A549 (cell line): ENCODE measurements around the gene SAPCD1. TPM values are rescaled to one million over a fixed set of nuclear protein-coding genes. Genes with fewer than 3 reads are reported as not detected.

ENCODE experiments used
- ATAC-seq, 2 experiments: fragments of 200-7000 bp in 1 of 2; fragments of >200 bp in 1 of 2; cut with Nextera tagmentation in 1 of 2; cut with Tn5 transposase in 1 of 2; 3 replicates each; pipeline versions ENCODE4 v1.8.0 to v1.9.1; 2018 to 2020; ENCODE audit warnings: mild to moderate bottlenecking in 1 of 2, moderate library complexity in 1 of 2
- CTCF ChIA-PET: fragments of 300-600 bp; sonication (Branson Sonifier 250); formaldehyde crosslinking; extraction: SDS; loops from one replicate; lab custom pipeline; 2021; ENCODE audit warnings: antibody characterized with exemption, inconsistent platforms; lab: Yijun Ruan, JAX
- POLR2A ChIA-PET: fragments of 350-600 bp; formaldehyde crosslinking; extraction: SDS; loops from one replicate; lab custom pipeline; 2021; ENCODE audit warnings: antibody characterized with exemption, inconsistent platforms; lab: Yijun Ruan, JAX
- DNase-seq, 2 experiments: peaks; one replicate each; pipeline versions ENCODE4 v3.0.0 to v3.0.0-alpha.2; 2011 to 2016; ENCODE audit warnings: low read depth in 1 of 2, low spot score in 1 of 2
- FAIRE-seq: peaks from 2 replicates; lab custom pipeline; 2011; peaks lifted over from hg19 to GRCh38; lab: Jason Lieb, UNC
- H3K27ac ChIP-seq, 2 experiments: fragments of >200 bp; sonication (Bioruptor Twin); formaldehyde crosslinking; 3 replicates each; pipeline ENCODE4 v1.5.1; 2016 to 2017
- H3K4me1 ChIP-seq: fragments of >200 bp; sonication (Bioruptor Twin); formaldehyde crosslinking; 3 replicates; pipeline ENCODE4 v1.6.1; 2016
- H3K4me2 ChIP-seq: fragments of >200 bp; sonication (Bioruptor Twin); formaldehyde crosslinking; 3 replicates; pipeline ENCODE4 v1.6.1; 2016
- H3K4me3 ChIP-seq: fragments of >200 bp; sonication (Bioruptor Twin); formaldehyde crosslinking; 3 replicates; pipeline ENCODE4 v1.5.1; 2016
- H3K9me3 ChIP-seq: fragments of >200 bp; sonication (Bioruptor Twin); formaldehyde crosslinking; 3 replicates; pipeline ENCODE4 v1.6.1; 2016
- EP300 ChIP-seq, 2 experiments: fragments of >200 bp; sonication (Bioruptor Twin); formaldehyde crosslinking; IDR thresholded peaks; 2 replicates in 1 of 2; 3 replicates in 1 of 2; pipeline ENCODE4 v1.6.1; 2016 to 2017
- ESRRA ChIP-seq: fragments of 150-350 bp; IDR thresholded peaks from 2 replicates; pipeline ENCODE4 v1.6.1; 2014; ENCODE audit warnings: mild to moderate bottlenecking, low read length, borderline replicate concordance
- FOSL2 ChIP-seq, 2 experiments: fragments of 450-650 bp in 1 of 2; fragments of >200 bp in 1 of 2; sonication (Bioruptor Twin) in 1 of 2; formaldehyde crosslinking; IDR thresholded peaks; 2 replicates each; pipeline versions ENCODE4 v1.5.0 to v1.6.1; 2016 to 2020; ENCODE audit warnings: mild to moderate bottlenecking in 1 of 2, moderate library complexity in 1 of 2
- FOXS1 ChIP-seq: fragments of 250-450 bp; sonication (Bioruptor Pico); IDR thresholded peaks from 2 replicates; pipeline ENCODE4 v1.5.0; 2020; ENCODE audit warnings: mild to moderate bottlenecking, moderate library complexity
- GATA3 ChIP-seq: IDR thresholded peaks from 2 replicates; pipeline ENCODE4 v1.6.1; 2012; ENCODE audit warnings: borderline replicate concordance
- HOXA7 ChIP-seq: fragments of 250-450 bp; sonication (Bioruptor Pico); IDR thresholded peaks from 2 replicates; pipeline ENCODE4 v1.5.0; 2020; ENCODE audit warnings: mild to moderate bottlenecking, moderate library complexity
- HOXB13 ChIP-seq: fragments of 250-450 bp; sonication (Bioruptor Pico); IDR thresholded peaks from 2 replicates; pipeline ENCODE4 v1.5.0; 2020; ENCODE audit warnings: low read depth, mild to moderate bottlenecking, moderate library complexity
- HOXB5 ChIP-seq: fragments of 250-450 bp; sonication (Bioruptor Pico); IDR thresholded peaks from 2 replicates; pipeline ENCODE4 v1.5.0; 2020; ENCODE audit warnings: mild to moderate bottlenecking, moderate library complexity
- JUNB ChIP-seq: fragments of >200 bp; sonication (Bioruptor Twin); formaldehyde crosslinking; IDR thresholded peaks from 2 replicates; pipeline ENCODE4 v1.6.1; 2016
- KDM1A ChIP-seq: fragments of 200-600 bp; sonication (generic); IDR thresholded peaks from 2 replicates; pipeline ENCODE4 v1.6.1; 2016; ENCODE audit warnings: low read depth, mild to moderate bottlenecking
- KDM5A ChIP-seq: fragments of 200-600 bp; sonication (generic); IDR thresholded peaks from 2 replicates; pipeline ENCODE4 v1.6.1; 2016; ENCODE audit warnings: antibody characterized with exemption, mild to moderate bottlenecking
- MAFK ChIP-seq: fragments of 450-650 bp; IDR thresholded peaks from 2 replicates; pipeline ENCODE4 v1.6.1; 2014; ENCODE audit not compliant: partially characterized antibody
- POLR2AphosphoS2 ChIP-seq: conservative IDR thresholded peaks from 2 replicates; pipeline ENCODE4 v1.6.1; 2012; ENCODE audit warnings: low read length, improper control_type of control experiment, inconsistent platforms
- RAD21 ChIP-seq, 2 experiments: fragments of >200 bp in 1 of 2; sonication (Bioruptor Twin) in 1 of 2; formaldehyde crosslinking in 1 of 2; IDR thresholded peaks in 1 of 2; conservative IDR thresholded peaks in 1 of 2; 2 replicates in 1 of 2; 3 replicates in 1 of 2; pipeline ENCODE4 v1.6.1; 2012 to 2018; ENCODE audit warnings: inconsistent platforms in 1 of 2
- RFX5 ChIP-seq: fragments of 450-650 bp; IDR thresholded peaks from 2 replicates; pipeline ENCODE4 v1.7.1; 2014; ENCODE audit warnings: antibody characterized with exemption, mild to moderate bottlenecking, moderate library complexity
- SREBF2 ChIP-seq: fragments of 450-650 bp; IDR thresholded peaks from 2 replicates; pipeline ENCODE4 v1.6.1; 2014; ENCODE audit warnings: mild to moderate bottlenecking, moderate library complexity
- TP53 ChIP-seq: fragments of 250-450 bp; sonication (Bioruptor Pico); IDR thresholded peaks from 2 replicates; pipeline ENCODE4 v1.5.0; 2021; ENCODE audit warnings: mild to moderate bottlenecking, moderate library complexity
- ZFP36 ChIP-seq: fragments of 450-650 bp; IDR thresholded peaks from 2 replicates; pipeline ENCODE4 v1.6.1; 2014; ENCODE audit warnings: borderline replicate concordance; ENCODE audit not compliant: partially characterized antibody
- WGBS: methylation state at CpG from one replicate; pipeline ENCODE4 v1.1.6; 2017; ENCODE audit errors: missing lambda C conversion rate; 5-methylcytosine and 5-hydroxymethylcytosine counted together
- polyA plus RNA-seq, 4 experiments: library from polyadenylated mRNA; depleted of rRNA in 3 of 4; stranded (reverse); fragments of >200 nt; fragmentation: RNase III in 1 of 4; extraction: RNeasy Plus Mini Kit Qiagen cat#74134 plus additional on column Dnase treatment in 1 of 4; gene quantifications; 2 replicates in 3 of 4; 3 replicates in 1 of 4; pipeline ENCODE4 v1.2.3, GENCODE V29; 2011 to 2017
- TF ChIP-seq, protein P1 (sequence below): fragments of >200 bp; sonication (Bioruptor Twin); formaldehyde crosslinking; IDR thresholded peaks from 2 replicates; pipeline ENCODE4 v1.6.1; 2016
- TF ChIP-seq, protein P2 (sequence below): fragments of >200 bp; sonication (Bioruptor Twin); formaldehyde crosslinking; IDR thresholded peaks from 3 replicates; pipeline ENCODE4 v1.5.1; 2016
- TF ChIP-seq, protein P3 (sequence below): IDR thresholded peaks from 2 replicates; pipeline ENCODE4 v1.6.1; 2012; ENCODE audit warnings: low read depth, borderline replicate concordance

The SAPCD1 gene
- polyA plus RNA-seq, 2 of the 4 experiments (the other 2 are of a cell fraction): 5.8 to 6.9 TPM

DNA sequence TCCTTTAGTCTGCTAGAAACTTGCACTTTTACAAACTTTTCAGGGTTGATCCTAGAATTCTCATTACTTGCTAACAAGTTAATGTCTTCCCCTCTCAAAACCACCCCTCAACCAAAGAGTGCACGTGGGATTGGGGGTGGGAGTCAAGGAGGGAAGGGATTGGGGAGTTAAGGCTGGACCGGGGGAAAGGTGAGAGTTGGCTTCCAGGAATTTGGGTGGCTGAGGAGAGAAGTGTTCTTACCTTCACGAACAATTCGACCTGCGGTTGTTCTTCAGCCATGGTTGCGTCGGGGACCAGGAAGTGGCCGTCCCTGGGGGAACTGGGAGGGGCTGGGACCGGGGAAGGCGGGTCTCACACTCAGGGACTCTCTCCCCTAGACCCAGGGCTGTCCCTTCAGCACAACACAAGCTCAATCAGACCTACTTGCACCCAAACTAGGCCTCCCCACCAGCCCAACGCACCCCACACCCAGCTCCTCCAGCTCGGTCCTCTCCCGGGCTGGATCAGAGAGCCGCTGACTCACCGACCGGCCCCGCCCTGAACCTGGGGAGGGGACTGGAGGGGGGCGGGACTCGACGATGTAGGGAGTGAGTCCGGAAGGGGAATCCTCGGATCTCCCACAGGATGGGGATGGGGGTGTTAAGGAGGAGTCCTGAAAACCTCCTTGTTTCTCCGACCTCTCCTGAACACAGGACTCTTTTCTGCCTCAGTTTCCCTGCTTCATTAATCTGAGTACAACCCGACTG, 26.3 kb upstream of the SAPCD1 start, which contains the start of gene CLIC1 (continued):
- TF ChIP-seq FOSL2 (IDR thresholded peaks at IDR 0.05): no peak
- TF ChIP-seq FOSL2 (CRISPR knock-in tag; IDR thresholded peaks at IDR 0.05): peak; percentile 80
- TF ChIP-seq ZFP36: no peak
- TF ChIP-seq, protein P1, sequence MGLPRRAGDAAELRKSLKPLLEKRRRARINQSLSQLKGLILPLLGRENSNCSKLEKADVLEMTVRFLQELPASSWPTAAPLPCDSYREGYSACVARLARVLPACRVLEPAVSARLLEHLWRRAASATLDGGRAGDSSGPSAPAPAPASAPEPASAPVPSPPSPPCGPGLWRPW: no peak
- TF ChIP-seq, protein P2, sequence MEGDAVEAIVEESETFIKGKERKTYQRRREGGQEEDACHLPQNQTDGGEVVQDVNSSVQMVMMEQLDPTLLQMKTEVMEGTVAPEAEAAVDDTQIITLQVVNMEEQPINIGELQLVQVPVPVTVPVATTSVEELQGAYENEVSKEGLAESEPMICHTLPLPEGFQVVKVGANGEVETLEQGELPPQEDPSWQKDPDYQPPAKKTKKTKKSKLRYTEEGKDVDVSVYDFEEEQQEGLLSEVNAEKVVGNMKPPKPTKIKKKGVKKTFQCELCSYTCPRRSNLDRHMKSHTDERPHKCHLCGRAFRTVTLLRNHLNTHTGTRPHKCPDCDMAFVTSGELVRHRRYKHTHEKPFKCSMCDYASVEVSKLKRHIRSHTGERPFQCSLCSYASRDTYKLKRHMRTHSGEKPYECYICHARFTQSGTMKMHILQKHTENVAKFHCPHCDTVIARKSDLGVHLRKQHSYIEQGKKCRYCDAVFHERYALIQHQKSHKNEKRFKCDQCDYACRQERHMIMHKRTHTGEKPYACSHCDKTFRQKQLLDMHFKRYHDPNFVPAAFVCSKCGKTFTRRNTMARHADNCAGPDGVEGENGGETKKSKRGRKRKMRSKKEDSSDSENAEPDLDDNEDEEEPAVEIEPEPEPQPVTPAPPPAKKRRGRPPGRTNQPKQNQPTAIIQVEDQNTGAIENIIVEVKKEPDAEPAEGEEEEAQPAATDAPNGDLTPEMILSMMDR: no peak
- TF ChIP-seq TP53 (CRISPR knock-in tag): no peak
- no peak for TF ChIP-seq RFX5
- no peak for TF ChIP-seq KDM1A
- no peak for TF ChIP-seq RAD21 (conservative IDR thresholded peaks at IDR 0.05 in 1 of 2, IDR thresholded peaks at IDR 0.05 in 1 of 2)

DNA sequence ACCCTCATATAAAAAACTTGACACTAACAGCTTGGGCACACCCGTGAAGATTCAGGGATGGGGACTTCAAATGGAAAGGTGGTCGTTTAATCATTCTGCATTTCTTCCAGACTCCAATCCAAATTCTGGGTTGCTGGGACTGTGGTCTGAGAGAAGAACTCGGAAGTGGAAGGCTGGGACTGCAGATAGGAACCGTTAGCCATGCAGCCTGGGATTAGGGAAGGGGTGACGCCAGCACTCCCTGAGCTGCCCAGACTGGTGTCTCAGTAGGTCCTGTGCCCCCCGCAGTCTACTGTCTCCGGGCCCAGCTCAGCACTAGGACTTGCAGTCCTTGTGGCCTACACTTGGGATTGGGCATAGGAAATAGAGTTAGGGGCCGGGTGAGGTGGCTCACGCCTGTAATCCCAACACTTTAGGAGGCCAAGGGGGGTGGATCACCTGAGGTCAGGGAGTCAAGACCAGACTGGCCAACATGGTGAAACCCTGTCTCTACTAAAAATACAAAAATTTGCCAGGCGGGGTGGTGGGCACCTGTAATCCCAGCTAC, 25.6 kb upstream of the SAPCD1 start:
- FAIRE-seq: no peak
- 51% methylated on average over 6 of the region's 10 CpGs for WGBS
- peak overlapping the region; percentile 94 to 99 for H3K27ac ChIP-seq
- H3K4me3 ChIP-seq: peak overlapping the region; percentile 70
- H3K4me2 ChIP-seq: peak overlapping the region; percentile 99
- no peak for DNase-seq
- ChIA-PET POLR2A (interaction anchor here (0.9 to 1.3 kb wide), 3 partner anchors 16 to 78 kb away, joined by 3 to 5 read pairs (median 3); partner anchors contain the start of genes HSPA1A, HSPA1L and VWA7), CTCF (interaction anchor here (0.7 to 4.5 kb wide), 7 partner anchors 7 to 93 kb away, joined by 3 to 30 read pairs (median 6); partner anchors contain the start of genes DDAH2 and VARS1)
- no peak for ATAC-seq
- peaks cover 51% of the 10 kb centered on the region for H3K4me1 ChIP-seq
- H3K9me3 ChIP-seq: no peaks in the 10 kb centered on the region
- no peak for TF ChIP-seq ESRRA
- TF ChIP-seq ZFP36: no peak
- TF ChIP-seq FOSL2 (IDR thresholded peaks at IDR 0.05): no peak
- no peak for TF ChIP-seq FOSL2 (CRISPR knock-in tag; IDR thresholded peaks at IDR 0.05)
- no peak for TF ChIP-seq FOXS1 (CRISPR knock-in tag)
- TF ChIP-seq HOXB13: no peak
- no peak for TF ChIP-seq JUNB

DNA sequence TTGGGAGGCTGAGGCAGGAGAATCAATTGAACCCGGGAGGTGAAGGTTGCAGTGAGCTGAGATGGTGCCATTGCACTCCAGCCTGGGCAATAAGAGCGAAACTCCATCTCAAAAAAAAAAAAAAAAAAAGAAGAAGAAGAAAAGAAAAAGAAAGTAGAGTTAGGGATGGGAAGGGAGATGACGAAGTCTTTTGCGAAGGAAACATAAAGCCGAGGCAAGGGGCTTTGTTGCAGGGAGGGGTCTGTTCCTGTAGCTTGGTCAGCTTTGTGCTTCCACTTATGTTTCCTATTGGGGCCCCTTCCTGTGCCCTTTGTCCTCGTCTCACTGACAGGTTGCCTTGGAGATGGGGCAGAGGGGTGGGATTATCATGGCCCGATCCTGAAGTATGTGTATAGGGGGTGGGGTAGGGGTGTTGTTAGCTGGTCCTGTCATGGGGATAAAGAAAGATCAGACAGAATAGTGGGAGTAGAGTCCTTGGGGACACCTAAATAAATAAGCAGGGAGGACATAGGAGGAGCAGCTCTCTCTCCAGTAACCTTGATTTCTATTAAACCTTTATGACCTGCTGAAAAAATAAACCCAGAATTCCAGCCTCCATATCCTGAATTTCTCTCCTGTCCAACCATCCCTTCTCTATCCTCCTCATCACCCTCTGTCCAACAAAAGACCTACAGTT, 25.0 kb upstream of the SAPCD1 start:
- WGBS: 58% methylated on average over 7 of the region's 7 CpGs
- Histone ChIP-seq H3K9me3 (no peaks in the 10 kb centered on the region), H3K4me3 (no peak overlapping the region), H3K27ac (peak overlapping the region; percentile 94 to 99), H3K4me1 (peaks cover 51% of the 10 kb centered on the region), H3K4me2 (peak overlapping the region; percentile 99)
- DNase-seq: peak in 1 of 2 experiments; percentile 43
- TF ChIP-seq EP300 (IDR thresholded peaks at IDR 0.05) (no peak), HOXB13 (no peak), ZFP36 (no peak), KDM5A (no peak), MAFK (no peak), JUNB (no peak), RAD21 (conservative IDR thresholded peaks at IDR 0.05 in 1 of 2, IDR thresholded peaks at IDR 0.05 in 1 of 2) (no peak), SREBF2 (no peak), TP53 (CRISPR knock-in tag) (no peak), HOXB5 (CRISPR knock-in tag) (no peak), POLR2AphosphoS2 (no peak), GATA3 (no peak), HOXA7 (CRISPR knock-in tag) (no peak)
- TF ChIP-seq, protein P3, sequence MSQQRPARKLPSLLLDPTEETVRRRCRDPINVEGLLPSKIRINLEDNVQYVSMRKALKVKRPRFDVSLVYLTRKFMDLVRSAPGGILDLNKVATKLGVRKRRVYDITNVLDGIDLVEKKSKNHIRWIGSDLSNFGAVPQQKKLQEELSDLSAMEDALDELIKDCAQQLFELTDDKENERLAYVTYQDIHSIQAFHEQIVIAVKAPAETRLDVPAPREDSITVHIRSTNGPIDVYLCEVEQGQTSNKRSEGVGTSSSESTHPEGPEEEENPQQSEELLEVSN: no peak
- ChIA-PET CTCF (interaction anchor here (0.6 to 4.5 kb wide), 11 partner anchors 8 to 127 kb away, joined by 3 to 30 read pairs (median 5); partner anchors contain the start of genes DDAH2 and MPIG6B), POLR2A (interaction anchor here (0.6 to 1.1 kb wide), 3 partner anchors 78 to 85 kb away, joined by 3 to 5 read pairs (median 4); partner anchors contain the start of genes BAG6, HSPA1A and HSPA1L)
- no peak for FAIRE-seq
- no peak for ATAC-seq
